ENCODE data around the gene FLNB.

The FLNB gene

GRCh38 chr3:58124387-58124786 lies 116.2 kb downstream of the FLNB start:
- no peak overlapping the region for H3K9ac ChIP-seq (ENCODE audit: low read length in 2 of 2)
- no peak overlapping the region for H3K4me3 ChIP-seq (ENCODE audit: low read length in 2 of 2)
- H3K4me1 ChIP-seq (ENCODE audit: control insufficient read depth, insufficient read depth, low read length), result peaks cover 10% of the 10 kb centered on the region
- no peak overlapping the region for H3K27ac ChIP-seq (ENCODE audit: low read length)
- H3K9me3 ChIP-seq (ENCODE audit: control insufficient read depth in 2 of 2, low read length in 2 of 2), result no peaks in the 10 kb centered on the region
- peaks cover 42 to 65% of the 10 kb centered on the region in 2 donors for H3K36me3 ChIP-seq (ENCODE audit: control insufficient read depth in 2 of 2, insufficient read depth in 2 of 2, low read length in 2 of 2)
- H3K27me3 ChIP-seq (ENCODE audit: control insufficient read depth in 1 of 2, insufficient read depth in 2 of 2, low read length in 2 of 2), result no peaks in the 10 kb centered on the region

- Histone ChIP-seq H3K4me1 (ENCODE audit: control insufficient read depth, insufficient read depth, low read length) (no peaks in the 10 kb centered on the region), H3K9me3 (ENCODE audit: control insufficient read depth in 2 of 2, low read length in 2 of 2) (no peaks in the 10 kb centered on the region), H3K36me3 (ENCODE audit: control insufficient read depth in 2 of 2, insufficient read depth in 2 of 2, low read length in 2 of 2) (peaks cover 27 to 61% of the 10 kb centered on the region in 2 donors), H3K9ac (ENCODE audit: low read length in 2 of 2) (no peak overlapping the region), H3K27ac (ENCODE audit: low read length) (no peak overlapping the region), H3K4me3 (ENCODE audit: low read length in 2 of 2) (no peak overlapping the region), H3K27me3 (ENCODE audit: control insufficient read depth in 1 of 2, insufficient read depth in 2 of 2, low read length in 2 of 2) (no peaks in the 10 kb centered on the region)
Observed at GRCh38 chr3:58129041-58129770, 121.0 kb downstream of the FLNB start.

GRCh38 chr3:58130591-58130990 lies 122.4 kb downstream of the FLNB start:
- H3K4me1 ChIP-seq (ENCODE audit: control insufficient read depth, insufficient read depth, low read length), result no peaks in the 10 kb centered on the region
- H3K4me3 ChIP-seq (ENCODE audit: low read length in 2 of 2), result no peak overlapping the region
- H3K9me3 ChIP-seq (ENCODE audit: control insufficient read depth in 2 of 2, low read length in 2 of 2), result no peaks in the 10 kb centered on the region
- no peak overlapping the region for H3K9ac ChIP-seq (ENCODE audit: low read length in 2 of 2)
- H3K27me3 ChIP-seq (ENCODE audit: control insufficient read depth in 1 of 2, insufficient read depth in 2 of 2, low read length in 2 of 2), result no peaks in the 10 kb centered on the region
- H3K36me3 ChIP-seq (ENCODE audit: control insufficient read depth in 2 of 2, insufficient read depth in 2 of 2, low read length in 2 of 2), result peaks cover 20 to 61% of the 10 kb centered on the region in 2 donors
- H3K27ac ChIP-seq (ENCODE audit: low read length), result no peak overlapping the region

- Histone ChIP-seq H3K4me1 (ENCODE audit: control insufficient read depth, insufficient read depth, low read length) (no peaks in the 10 kb centered on the region), H3K4me3 (ENCODE audit: low read length in 2 of 2) (no peak overlapping the region), H3K9me3 (ENCODE audit: control insufficient read depth in 2 of 2, low read length in 2 of 2) (no peaks in the 10 kb centered on the region), H3K9ac (ENCODE audit: low read length in 2 of 2) (no peak overlapping the region), H3K36me3 (ENCODE audit: control insufficient read depth in 2 of 2, insufficient read depth in 2 of 2, low read length in 2 of 2) (peaks cover 21 to 62% of the 10 kb centered on the region in 2 donors), H3K27ac (ENCODE audit: low read length) (no peak overlapping the region), H3K27me3 (ENCODE audit: control insufficient read depth in 1 of 2, insufficient read depth in 2 of 2, low read length in 2 of 2) (no peaks in the 10 kb centered on the region)
Observed at GRCh38 chr3:58131101-58131825, 123.0 kb downstream of the FLNB start.

GRCh38 chr3:58132850-58133249 lies 124.6 kb downstream of the FLNB start:
- Histone ChIP-seq H3K4me3 (ENCODE audit: low read length in 2 of 2) (no peak overlapping the region), H3K27ac (ENCODE audit: low read length) (no peak overlapping the region), H3K9me3 (ENCODE audit: control insufficient read depth in 2 of 2, low read length in 2 of 2) (no peaks in the 10 kb centered on the region), H3K4me1 (ENCODE audit: control insufficient read depth, insufficient read depth, low read length) (no peaks in the 10 kb centered on the region), H3K9ac (ENCODE audit: low read length in 2 of 2) (no peak overlapping the region), H3K27me3 (ENCODE audit: control insufficient read depth in 1 of 2, insufficient read depth in 2 of 2, low read length in 2 of 2) (no peaks in the 10 kb centered on the region), H3K36me3 (ENCODE audit: control insufficient read depth in 2 of 2, insufficient read depth in 2 of 2, low read length in 2 of 2) (peaks cover 23 to 64% of the 10 kb centered on the region in 2 donors)

- no peaks in the 10 kb centered on the region for H3K27me3 ChIP-seq (ENCODE audit: control insufficient read depth in 1 of 2, insufficient read depth in 2 of 2, low read length in 2 of 2)
- no peak overlapping the region for H3K9ac ChIP-seq (ENCODE audit: low read length in 2 of 2)
- H3K36me3 ChIP-seq (ENCODE audit: control insufficient read depth in 2 of 2, insufficient read depth in 2 of 2, low read length in 2 of 2), result peaks cover 33 to 69% of the 10 kb centered on the region in 2 donors
- no peak overlapping the region for H3K27ac ChIP-seq (ENCODE audit: low read length)
- H3K4me1 ChIP-seq (ENCODE audit: control insufficient read depth, insufficient read depth, low read length), result peaks cover 3% of the 10 kb centered on the region
- no peak overlapping the region for H3K4me3 ChIP-seq (ENCODE audit: low read length in 2 of 2)
- no peaks in the 10 kb centered on the region for H3K9me3 ChIP-seq (ENCODE audit: control insufficient read depth in 2 of 2, low read length in 2 of 2)
Observed at GRCh38 chr3:58134468-58134867, 126.2 kb downstream of the FLNB start.

- Histone ChIP-seq H3K4me1 (ENCODE audit: control insufficient read depth, insufficient read depth, low read length) (peaks cover 4% of the 10 kb centered on the region), H3K27me3 (ENCODE audit: control insufficient read depth in 1 of 2, insufficient read depth in 2 of 2, low read length in 2 of 2) (no peaks in the 10 kb centered on the region), H3K9ac (ENCODE audit: low read length in 2 of 2) (no peak overlapping the region), H3K4me3 (ENCODE audit: low read length in 2 of 2) (no peak overlapping the region), H3K27ac (ENCODE audit: low read length) (no peak overlapping the region), H3K9me3 (ENCODE audit: control insufficient read depth in 2 of 2, low read length in 2 of 2) (no peaks in the 10 kb centered on the region), H3K36me3 (ENCODE audit: control insufficient read depth in 2 of 2, insufficient read depth in 2 of 2, low read length in 2 of 2) (peaks cover 37 to 67% of the 10 kb centered on the region in 2 donors)
Observed at GRCh38 chr3:58135712-58136543, 127.7 kb downstream of the FLNB start.

GRCh38 chr3:58137306-58137705 lies 129.1 kb downstream of the FLNB start:
- Histone ChIP-seq H3K36me3 (ENCODE audit: control insufficient read depth in 2 of 2, insufficient read depth in 2 of 2, low read length in 2 of 2) (peaks cover 48 to 70% of the 10 kb centered on the region in 2 donors), H3K27me3 (ENCODE audit: control insufficient read depth in 1 of 2, insufficient read depth in 2 of 2, low read length in 2 of 2) (no peaks in the 10 kb centered on the region)

GRCh38 chr3:58141766-58142345 lies 133.6 kb downstream of the FLNB start:
- no peak overlapping the region for H3K4me3 ChIP-seq (ENCODE audit: low read length in 2 of 2)
- H3K27ac ChIP-seq (ENCODE audit: low read length), result no peak overlapping the region
- peaks cover 61 to 69% of the 10 kb centered on the region in 2 donors for H3K36me3 ChIP-seq (ENCODE audit: control insufficient read depth in 2 of 2, insufficient read depth in 2 of 2, low read length in 2 of 2)
- peaks cover 8% of the 10 kb centered on the region for H3K4me1 ChIP-seq (ENCODE audit: control insufficient read depth, insufficient read depth, low read length)
- no peak overlapping the region for H3K9ac ChIP-seq (ENCODE audit: low read length in 2 of 2)
- no peaks in the 10 kb centered on the region for H3K9me3 ChIP-seq (ENCODE audit: control insufficient read depth in 2 of 2, low read length in 2 of 2)
- no peaks in the 10 kb centered on the region for H3K27me3 ChIP-seq (ENCODE audit: control insufficient read depth in 1 of 2, insufficient read depth in 2 of 2, low read length in 2 of 2)

More at GRCh38 chr3:58137306-58137705, 129.1 kb downstream of the FLNB start:
- Histone ChIP-seq H3K9ac (ENCODE audit: low read length in 2 of 2) (no peak overlapping the region), H3K27ac (ENCODE audit: low read length) (no peak overlapping the region), H3K9me3 (ENCODE audit: control insufficient read depth in 2 of 2, low read length in 2 of 2) (no peaks in the 10 kb centered on the region), H3K4me3 (ENCODE audit: low read length in 2 of 2) (no peak overlapping the region), H3K4me1 (ENCODE audit: control insufficient read depth, insufficient read depth, low read length) (peaks cover 4% of the 10 kb centered on the region)

GRCh38 chr3:58143417-58144055 lies 135.3 kb downstream of the FLNB start:
- Histone ChIP-seq H3K9me3 (ENCODE audit: control insufficient read depth in 2 of 2, low read length in 2 of 2) (no peaks in the 10 kb centered on the region), H3K9ac (ENCODE audit: low read length in 2 of 2) (no peak overlapping the region), H3K4me3 (ENCODE audit: low read length in 2 of 2) (no peak overlapping the region), H3K4me1 (ENCODE audit: control insufficient read depth, insufficient read depth, low read length) (peaks cover 8% of the 10 kb centered on the region), H3K36me3 (ENCODE audit: control insufficient read depth in 2 of 2, insufficient read depth in 2 of 2, low read length in 2 of 2) (peaks cover 59 to 68% of the 10 kb centered on the region in 2 donors), H3K27me3 (ENCODE audit: control insufficient read depth in 1 of 2, insufficient read depth in 2 of 2, low read length in 2 of 2) (no peaks in the 10 kb centered on the region), H3K27ac (ENCODE audit: low read length) (no peak overlapping the region)

Data from stomach smooth muscle (tissue), 2 donors.